HG02610 (cell line): ENCODE measurements around the gene GXYLT2.
"Not testable (repeated sequence)": the region's sequence is repeated elsewhere in the genome, so short reads cannot be mapped to it uniquely, and the experiment has no call there.

ENCODE experiments used
- ATAC-seq: cut with Tn5 transposase; IDR thresholded peaks from one replicate; pipeline ENCODE4 v1.9.1; 2021; ENCODE audit warnings: mild to moderate bottlenecking, moderate library complexity; ENCODE audit not compliant: unreplicated experiment

Gene GXYLT2

GRCh38 chr3:72892081-72892775, 4.4 kb downstream of the GXYLT2 start:
- ATAC-seq: no peak

DNA sequence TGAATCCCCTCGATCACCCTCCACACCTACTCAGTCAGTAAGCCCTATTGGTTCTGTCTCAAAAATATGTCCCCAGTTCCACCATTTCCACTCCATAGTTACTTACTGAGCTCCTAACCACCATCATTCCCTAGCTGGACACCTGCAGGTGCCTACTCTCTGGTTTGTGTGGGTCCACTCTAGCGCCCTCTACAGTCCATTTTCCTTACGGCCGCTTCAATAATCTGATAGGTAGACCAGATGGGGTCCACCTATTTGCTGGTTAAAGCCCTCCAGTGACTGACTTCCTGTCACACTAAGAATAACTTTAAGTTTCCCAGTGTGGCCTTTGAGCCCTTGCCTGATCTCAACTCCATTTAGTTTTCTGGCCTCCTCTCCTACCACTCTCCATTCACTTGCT, 5.0 kb downstream of the GXYLT2 start:
- no peak for ATAC-seq

- no peak for ATAC-seq
These were observed 7.2 kb downstream of the GXYLT2 start for GRCh38 chr3:72894976-72895552.

- ATAC-seq: no peak
These were observed 9.3 kb downstream of the GXYLT2 start for GRCh38 chr3:72896996-72897757.

DNA sequence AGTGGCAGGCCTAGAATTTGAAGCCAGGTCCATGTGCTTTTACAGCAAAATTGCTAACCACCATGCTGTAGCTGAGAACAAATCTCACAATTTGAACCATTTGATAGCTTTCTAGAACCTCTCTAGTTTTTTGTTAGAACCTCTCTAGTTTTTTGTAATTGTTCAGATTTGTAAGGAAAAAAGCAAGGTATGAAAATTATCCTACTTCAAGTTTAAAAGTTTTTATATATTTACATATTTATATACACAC, 9.8 kb downstream of the GXYLT2 start:
- ATAC-seq: no peak

- no peak for ATAC-seq
These were observed 11.5 kb downstream of the GXYLT2 start for GRCh38 chr3:72899349-72899765.

GRCh38 chr3:72900048-72900447, 12.2 kb downstream of the GXYLT2 start:
- ATAC-seq: no peak

GRCh38 chr3:72901840-72902239, 14.0 kb downstream of the GXYLT2 start:
- ATAC-seq: no peak

DNA sequence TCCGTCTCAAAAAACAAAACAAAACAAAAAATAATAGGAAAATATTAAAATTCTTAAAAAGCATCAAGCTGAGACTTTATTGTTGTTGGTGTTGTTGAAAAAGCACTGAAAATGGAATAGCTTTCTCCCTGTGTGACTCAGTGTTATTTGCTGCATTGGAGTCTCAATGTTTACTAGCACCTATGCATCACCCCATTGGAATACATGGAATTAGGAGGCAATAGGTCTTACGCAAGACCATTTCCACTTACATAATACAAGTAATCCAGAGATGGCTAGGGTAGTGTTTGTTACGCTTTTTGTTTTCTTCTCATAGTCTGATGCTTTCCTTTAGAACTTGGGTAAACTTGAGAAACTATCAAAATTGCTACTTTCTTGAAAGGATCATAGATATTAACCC, 15.2 kb downstream of the GXYLT2 start:
- ATAC-seq: no peak

DNA sequence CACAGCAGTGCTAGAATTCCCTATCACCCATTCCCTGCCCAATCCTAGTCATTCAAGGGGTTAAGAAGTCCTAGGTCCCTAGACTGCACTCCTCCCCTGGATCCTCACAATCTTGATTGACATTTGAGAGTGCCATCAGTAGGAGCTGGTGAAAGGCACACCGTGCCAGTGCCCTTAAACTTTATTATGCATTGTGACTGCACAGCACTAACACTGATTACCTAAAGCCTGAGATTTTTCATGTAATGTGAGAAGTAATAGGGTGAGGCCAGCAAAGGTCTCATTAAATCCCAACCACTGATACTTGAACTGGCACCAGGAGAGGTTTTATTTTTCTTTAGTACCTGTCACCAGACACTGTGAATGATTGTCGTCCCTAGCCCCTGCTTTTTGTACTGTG, 16.3 kb downstream of the GXYLT2 start:
- no peak for ATAC-seq

- no peak for ATAC-seq
These were observed 18.3 kb downstream of the GXYLT2 start for GRCh38 chr3:72906154-72906553.

- no peak for ATAC-seq
These were observed 19.4 kb downstream of the GXYLT2 start for GRCh38 chr3:72907131-72907711.

GRCh38 chr3:72907731-72908620, 20.1 kb downstream of the GXYLT2 start:
- ATAC-seq: no peak

GRCh38 chr3:72909591-72909990, 21.7 kb downstream of the GXYLT2 start:
- no peak for ATAC-seq

DNA sequence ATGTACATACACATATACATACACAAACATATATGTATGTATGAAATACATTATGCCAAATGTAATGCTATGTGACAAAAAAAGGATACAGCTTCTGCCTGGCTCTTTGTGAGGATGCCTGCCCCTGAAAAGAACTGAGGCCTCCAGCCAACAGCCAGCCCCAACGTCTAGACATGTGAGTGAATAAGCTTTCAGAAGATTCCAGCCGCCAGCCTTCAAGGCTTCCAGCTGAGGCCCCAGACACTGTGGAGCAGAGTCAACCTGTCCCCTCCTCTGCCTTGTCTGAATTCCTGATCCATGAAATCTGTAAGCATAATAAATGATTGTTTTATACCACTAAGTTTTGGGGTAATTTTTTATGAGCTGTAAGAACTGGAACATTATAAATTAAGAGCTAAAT, 24.7 kb downstream of the GXYLT2 start:
- ATAC-seq: no peak

GRCh38 chr3:72914383-72914782, 26.5 kb downstream of the GXYLT2 start:
- ATAC-seq: no peak

DNA sequence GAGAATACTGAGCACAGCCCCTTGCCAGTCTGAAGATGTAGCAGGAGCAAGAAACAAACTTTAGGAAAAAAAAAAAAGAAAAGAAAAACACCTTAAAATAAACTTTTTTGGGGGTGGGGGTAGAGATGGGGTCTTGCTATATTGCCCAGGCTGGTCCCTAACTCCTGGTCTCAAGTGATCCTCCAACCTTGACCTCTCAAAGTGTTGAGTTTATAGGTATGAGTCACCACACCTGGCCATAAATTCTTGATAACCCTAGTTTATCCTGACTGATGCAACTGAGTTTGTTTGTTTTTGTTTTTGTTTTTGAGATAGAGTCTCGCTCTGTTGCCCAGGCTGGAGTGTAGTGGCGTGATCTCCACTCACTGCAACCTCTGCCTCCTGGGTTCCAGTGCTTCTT, 28.4 kb downstream of the GXYLT2 start:
- ATAC-seq: no peak

DNA sequence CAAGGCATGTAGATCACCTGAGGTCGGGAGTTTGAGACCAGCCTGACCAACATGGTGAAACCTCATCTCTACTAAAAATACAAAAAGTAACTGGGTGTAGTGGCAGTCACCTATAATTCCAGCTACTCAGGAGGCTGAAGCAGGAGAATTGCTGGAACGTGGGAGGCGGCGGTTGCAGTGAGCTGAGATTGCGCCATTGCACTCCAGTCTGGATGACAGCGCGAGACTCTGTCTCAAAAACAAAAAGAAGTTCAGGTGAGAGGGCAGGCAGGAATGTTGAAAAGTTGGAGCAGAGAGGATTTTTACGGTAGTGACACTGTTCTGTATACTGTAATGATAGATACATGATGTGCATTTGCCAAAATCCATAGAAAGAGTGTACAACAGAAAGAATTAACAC, 31.7 kb downstream of the GXYLT2 start:
- ATAC-seq: no peak

DNA sequence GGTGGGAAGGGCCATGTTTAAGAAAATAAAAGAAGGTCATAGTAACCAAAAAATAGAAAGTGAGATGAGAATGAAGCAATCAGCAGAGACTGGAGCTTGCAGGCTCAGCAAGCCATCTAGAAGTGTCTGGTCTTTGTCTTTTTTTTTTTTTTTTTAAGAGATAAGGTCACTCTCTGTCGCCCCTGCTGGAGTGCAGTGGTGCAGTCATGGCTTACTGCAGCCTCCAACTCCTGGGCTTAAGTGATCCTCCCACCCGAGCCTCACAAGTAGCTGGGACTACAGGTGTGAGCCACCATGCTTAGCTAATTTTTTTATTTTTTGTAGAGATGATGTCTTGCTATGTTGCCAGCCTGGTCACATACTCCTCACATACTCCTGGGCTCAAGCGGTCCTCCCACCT, 36.2 kb downstream of the GXYLT2 start:
- no peak for ATAC-seq

- not testable (repeated sequence) for ATAC-seq
These were observed 41.2 kb downstream of the GXYLT2 start for GRCh38 chr3:72928781-72929735.
